Brain microvascular endothelial cell (primary cell): ENCODE data around the gene ZFHX3.

Experiments
- DNase-seq: peaks from one replicate; pipeline ENCODE4 v3.0.0-alpha.2; 2020
- H3K27ac ChIP-seq: fragments of 250-450 bp; sonication (Bioruptor Pico); 2 replicates; pipeline ENCODE4 v1.5.1; 2020; ENCODE audit warnings: mild to moderate bottlenecking, moderate library complexity
- H3K27me3 ChIP-seq: fragments of 250-450 bp; sonication (Bioruptor Pico); replicated peaks from 2 replicates; pipeline ENCODE4 v1.5.1; 2020; ENCODE audit warnings: mild to moderate bottlenecking
- H3K36me3 ChIP-seq: fragments of 250-450 bp; sonication (Bioruptor Pico); replicated peaks from 2 replicates; pipeline ENCODE4 v1.5.1; 2020; ENCODE audit warnings: mild to moderate bottlenecking
- H3K4me3 ChIP-seq: 2 replicates; pipeline ENCODE4 v1.5.1; 2011; ENCODE audit warnings: low read depth, mild to moderate bottlenecking, control low read depth, low read length, moderate library complexity
- CTCF ChIP-seq: IDR thresholded peaks from 2 replicates; pipeline ENCODE4 v1.5.1; 2011; ENCODE audit warnings: low read depth, mild to moderate bottlenecking, moderate library complexity, low read length, control low read depth, inconsistent platforms; ENCODE audit errors: missing control alignments
- in situ Hi-C: cut with HindIII; loops from 2 replicates; pipeline ENCODE4 v1.10.0; 2017; ENCODE audit warnings: low sequenced_read_pairs, low pct_ligation_motif_present

ZFHX3 gene

GRCh38 chr16:73054125-73054484 lies 6.2 kb upstream of the ZFHX3 start:
- no peak for DNase-seq
- Histone ChIP-seq H3K36me3 (no peaks in the 10 kb centered on the region), H3K27me3 (no peaks in the 10 kb centered on the region), H3K27ac (peak overlapping the region; percentile 97), H3K4me3 (no peak overlapping the region)
- TF ChIP-seq CTCF: no peak
- in situ Hi-C loops: no loop called here

- H3K27me3 ChIP-seq: no peaks in the 10 kb centered on the region
- H3K4me3 ChIP-seq: peak overlapping the region; percentile 20
- in situ Hi-C loops: no loop called here
- peak; percentile 73 for DNase-seq
- peak; percentile 2 for TF ChIP-seq CTCF
- H3K36me3 ChIP-seq: no peaks in the 10 kb centered on the region
- H3K27ac ChIP-seq: peak overlapping the region; percentile 97
Measured at GRCh38 chr16:73053364-73054124, 5.6 kb upstream of the ZFHX3 start.

GRCh38 chr16:73053038-73053363 lies 5.1 kb upstream of the ZFHX3 start:
- no peak for TF ChIP-seq CTCF
- Histone ChIP-seq H3K4me3 (peak overlapping the region; percentile 5), H3K27me3 (no peaks in the 10 kb centered on the region), H3K27ac (peak overlapping the region; percentile 97), H3K36me3 (no peaks in the 10 kb centered on the region)
- DNase-seq: no peak
- in situ Hi-C loops: no loop called here

- H3K27me3 ChIP-seq: no peaks in the 10 kb centered on the region
- H3K27ac ChIP-seq: peak overlapping the region; percentile 97
- DNase-seq: no peak
- no peak overlapping the region for H3K4me3 ChIP-seq
- no peaks in the 10 kb centered on the region for H3K36me3 ChIP-seq
- in situ Hi-C loops: no loop called here
- TF ChIP-seq CTCF: no peak
Measured at GRCh38 chr16:73052576-73052975, 4.6 kb upstream of the ZFHX3 start.

- in situ Hi-C loops: no loop called here
- H3K4me3 ChIP-seq: no peak overlapping the region
- DNase-seq: no peak
- TF ChIP-seq CTCF: no peak
- peak overlapping the region; percentile 97 for H3K27ac ChIP-seq
- no peaks in the 10 kb centered on the region for H3K27me3 ChIP-seq
- H3K36me3 ChIP-seq: no peaks in the 10 kb centered on the region
Measured at GRCh38 chr16:73051961-73052360, 4.0 kb upstream of the ZFHX3 start.

GRCh38 chr16:73051226-73051625 lies 3.3 kb upstream of the ZFHX3 start:
- H3K27ac ChIP-seq: peak overlapping the region; percentile 97
- in situ Hi-C loops: no loop called here
- H3K27me3 ChIP-seq: no peaks in the 10 kb centered on the region
- no peak for TF ChIP-seq CTCF
- H3K36me3 ChIP-seq: no peaks in the 10 kb centered on the region
- DNase-seq: no peak
- no peak overlapping the region for H3K4me3 ChIP-seq
